GM19035 (cell line): Measurements from ENCODE around the gene PSMD14.
"Not testable (repeated sequence)": the region's sequence is repeated elsewhere in the genome, so short reads cannot be mapped to it uniquely, and the experiment has no call there.

Experiments used
- ATAC-seq: cut with Tn5 transposase; IDR thresholded peaks from one replicate; pipeline ENCODE4 v1.9.1; 2021; ENCODE audit not compliant: unreplicated experiment

PSMD14 gene

GRCh38 chr2:161335626-161336025 lies 27.4 kb downstream of the PSMD14 start:
- ATAC-seq: no peak

DNA sequence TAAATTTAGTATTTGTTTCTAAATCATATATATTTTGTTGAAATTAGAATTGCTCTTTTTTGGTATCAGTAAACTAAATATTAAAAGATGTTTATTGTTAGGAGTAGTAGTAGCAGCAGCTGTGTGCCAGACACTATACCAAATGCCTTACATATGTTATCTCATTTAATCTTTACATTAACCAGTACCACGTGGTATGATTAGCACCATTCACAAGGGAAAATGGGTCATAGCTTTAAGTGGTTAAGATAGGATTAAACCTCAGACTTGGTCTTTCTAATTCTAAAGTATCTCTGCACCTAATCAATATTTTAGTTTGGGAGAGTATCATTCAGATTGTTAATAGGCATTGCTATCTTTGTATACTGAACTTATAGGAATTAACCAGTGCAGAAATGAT lies 29.0 kb downstream of the PSMD14 start:
- ATAC-seq: no peak

- not testable (repeated sequence) for ATAC-seq
Measured at GRCh38 chr2:161339532-161339931, 31.3 kb downstream of the PSMD14 start.

DNA sequence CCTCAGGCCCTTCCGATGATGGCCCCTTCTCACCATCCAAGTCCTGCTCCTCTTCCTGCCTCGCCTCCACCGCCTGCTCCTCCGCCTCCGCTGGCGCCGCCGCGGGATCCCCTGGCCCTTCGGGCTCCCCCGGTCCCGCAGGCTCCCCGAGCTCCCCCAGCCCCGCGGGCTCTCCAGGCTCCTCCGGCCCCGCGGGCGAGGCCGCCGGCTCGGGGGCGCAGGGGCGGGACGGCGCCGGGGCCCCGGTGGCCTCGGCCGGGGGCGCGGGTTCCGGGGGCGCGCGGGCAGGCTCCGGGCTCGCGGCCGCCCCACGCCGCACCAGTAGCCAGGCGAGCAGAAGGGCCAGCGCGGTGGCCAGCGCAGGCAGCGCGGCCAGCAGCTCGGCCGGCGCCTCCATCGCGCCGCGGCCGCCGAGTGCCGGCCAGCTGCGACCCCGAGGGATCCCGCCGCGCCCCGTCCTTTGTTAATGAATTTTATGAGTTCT lies 32.7 kb downstream of the PSMD14 start:
- ATAC-seq: not testable (repeated sequence)

DNA sequence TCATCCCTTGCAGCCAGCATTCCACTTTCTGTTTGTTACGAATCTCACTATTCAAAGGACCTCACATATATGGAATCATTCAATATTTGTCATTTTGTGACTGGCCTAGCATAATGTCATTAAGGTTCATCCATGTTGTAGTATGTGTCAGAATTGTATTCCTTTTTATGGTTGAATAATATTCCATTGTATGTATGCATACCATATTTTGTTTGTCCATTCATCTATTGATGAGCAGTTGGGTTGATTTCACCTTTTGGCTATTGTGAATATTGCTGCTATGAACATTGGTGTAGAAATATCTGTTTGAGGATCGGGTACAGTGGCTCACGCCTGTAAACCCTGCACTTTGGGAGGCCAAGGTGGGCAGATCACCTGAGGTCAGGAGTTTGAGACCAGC lies 35.0 kb downstream of the PSMD14 start:
- no peak for ATAC-seq

- no peak for ATAC-seq
Measured at GRCh38 chr2:161344692-161345091, 36.5 kb downstream of the PSMD14 start.

GRCh38 chr2:161351678-161352077 lies 43.5 kb downstream of the PSMD14 start:
- no peak for ATAC-seq

DNA sequence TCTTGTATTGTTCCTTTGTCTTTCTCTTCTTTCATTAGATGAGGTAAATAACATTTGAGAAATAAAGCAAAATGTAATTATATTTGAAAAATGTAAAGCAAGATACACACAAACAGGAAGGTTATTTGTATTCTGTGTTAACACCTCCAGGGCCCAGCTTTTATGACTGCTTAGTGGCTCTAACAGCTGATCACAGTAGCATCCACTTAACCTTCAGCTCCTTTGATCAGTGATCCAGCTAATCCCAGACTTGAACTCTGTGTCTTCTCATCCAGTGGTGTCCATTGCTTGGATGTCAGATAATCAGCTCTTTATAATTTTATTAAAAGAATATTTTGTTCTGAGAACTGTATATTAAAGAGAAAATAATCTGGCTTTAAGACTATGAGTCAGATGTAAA lies 44.5 kb downstream of the PSMD14 start:
- no peak for ATAC-seq

- no peak for ATAC-seq
Measured at GRCh38 chr2:161353543-161353942, 45.3 kb downstream of the PSMD14 start.

- no peak for ATAC-seq
Measured at GRCh38 chr2:161354106-161354505, 45.9 kb downstream of the PSMD14 start.

DNA sequence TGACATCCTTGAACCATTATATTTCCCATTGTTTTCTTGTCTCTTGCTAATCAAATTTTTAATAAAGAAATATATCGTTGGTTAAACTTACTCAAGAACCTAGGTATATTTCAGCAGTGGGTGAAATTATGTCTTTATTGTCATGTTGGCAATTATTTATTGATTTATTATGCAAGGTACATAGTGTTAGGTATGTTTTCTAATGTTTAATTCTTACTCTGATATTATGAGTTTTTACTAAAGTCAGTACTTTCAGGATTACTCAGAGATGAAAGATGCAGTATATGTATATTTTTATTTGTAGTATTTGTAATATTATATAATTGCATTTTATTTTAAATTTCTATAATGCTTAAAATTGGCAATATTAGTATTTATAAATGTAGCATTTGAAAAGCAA lies 46.9 kb downstream of the PSMD14 start:
- ATAC-seq: no peak

DNA sequence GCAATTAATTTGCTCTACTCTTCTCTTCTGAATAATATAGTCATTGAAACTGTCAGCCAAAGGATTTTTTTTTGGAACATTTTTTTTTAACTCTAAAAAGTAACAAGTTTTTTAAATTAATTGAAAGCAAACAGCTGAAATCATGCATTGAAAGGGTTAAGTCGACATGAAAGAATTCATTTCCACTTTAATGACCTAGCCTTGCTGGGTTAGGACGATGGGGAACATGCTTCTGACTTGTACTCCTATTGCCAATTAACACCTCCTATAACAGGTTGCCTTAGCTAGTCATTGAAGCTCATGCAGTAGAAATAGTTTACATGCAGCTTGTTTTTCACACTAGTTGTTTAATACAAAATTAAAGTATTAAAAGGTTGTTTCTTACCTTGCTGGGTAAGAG lies 47.8 kb downstream of the PSMD14 start:
- ATAC-seq: no peak

DNA sequence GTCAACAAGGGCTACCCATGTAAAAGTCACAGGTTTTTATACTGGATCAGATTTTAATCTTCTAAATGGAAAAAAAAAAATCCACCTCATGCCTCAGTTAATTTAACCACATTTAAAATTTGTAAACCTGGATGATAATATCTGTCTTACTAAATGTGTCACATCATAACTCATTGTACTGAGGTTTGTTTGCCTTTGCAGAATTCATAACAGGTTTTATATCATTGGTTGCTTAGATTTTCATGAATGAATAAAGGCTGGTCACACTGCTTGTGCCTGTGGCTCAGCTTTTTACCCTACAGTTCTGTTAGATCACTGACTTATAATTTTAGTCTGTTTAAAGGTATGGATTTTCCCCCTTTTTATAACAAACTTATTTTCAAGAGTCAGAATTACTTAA lies 48.9 kb downstream of the PSMD14 start:
- ATAC-seq: no peak

DNA sequence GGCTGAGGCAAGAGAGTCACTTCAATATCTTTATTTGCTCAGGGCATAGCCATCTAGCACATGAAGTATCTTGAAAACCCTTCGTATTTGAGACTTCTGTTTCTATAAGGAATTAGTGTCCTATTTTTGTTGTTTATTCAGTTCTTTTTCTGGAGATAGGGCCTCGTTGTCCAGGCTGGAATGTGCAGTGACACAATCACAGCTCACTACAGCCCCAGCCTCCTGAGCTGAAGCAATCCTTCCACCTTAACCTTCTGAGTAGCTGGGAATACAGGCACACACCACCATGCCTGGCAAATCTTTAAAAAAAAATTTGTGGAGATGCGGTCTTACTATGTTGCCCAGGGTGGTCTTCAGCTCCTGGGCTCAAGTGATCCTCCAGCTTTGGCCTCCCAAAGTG lies 50.6 kb downstream of the PSMD14 start:
- ATAC-seq: no peak

- ATAC-seq: not testable (repeated sequence)
Measured at GRCh38 chr2:161360095-161360654, 52.0 kb downstream of the PSMD14 start.

DNA sequence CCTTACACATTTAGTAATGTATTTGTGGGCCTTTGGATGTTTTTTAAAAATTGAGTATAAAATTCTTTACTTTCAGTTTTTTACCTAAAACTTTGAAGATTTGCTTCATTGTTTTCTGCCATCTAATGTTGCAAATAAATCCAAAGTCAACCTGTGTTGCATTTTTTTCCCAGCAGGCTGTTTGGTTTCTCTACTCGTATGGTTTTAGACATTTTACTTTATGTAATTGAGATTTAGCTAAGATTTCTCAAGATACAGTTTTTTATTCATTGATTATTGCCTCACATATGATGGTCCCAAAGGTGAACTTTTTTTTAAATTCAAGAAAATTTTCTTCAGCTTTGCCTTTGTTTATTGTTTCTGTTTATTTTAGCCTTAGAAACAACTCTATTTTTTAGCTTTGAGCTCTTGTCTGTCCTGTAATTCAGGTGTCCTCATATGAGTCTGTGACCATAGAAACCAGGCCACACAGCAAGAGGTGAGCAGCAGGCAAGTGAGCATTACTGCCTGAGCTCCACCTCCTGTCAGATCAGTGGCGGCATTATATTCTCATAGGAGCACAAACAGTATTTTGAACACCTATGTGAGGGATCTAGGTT lies 54.4 kb downstream of the PSMD14 start:
- no peak for ATAC-seq

DNA sequence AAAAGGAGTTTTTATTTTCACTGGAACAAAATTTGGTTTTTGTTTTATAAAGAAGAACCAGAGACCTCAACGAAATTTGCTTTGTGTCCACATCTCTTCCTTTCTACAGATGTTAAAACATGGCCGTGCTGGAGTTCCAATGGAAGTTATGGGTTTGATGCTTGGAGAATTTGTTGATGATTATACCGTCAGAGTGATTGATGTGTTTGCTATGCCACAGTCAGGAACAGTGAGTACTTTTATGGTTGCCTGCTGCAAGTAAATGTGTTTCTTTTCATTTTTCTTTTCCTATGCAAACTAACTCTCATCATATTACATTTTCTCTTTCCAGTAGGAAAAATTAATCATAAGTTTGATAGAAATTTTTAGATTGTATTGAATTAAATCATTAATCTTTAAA lies 59.5 kb downstream of the PSMD14 start:
- ATAC-seq: no peak

- no peak for ATAC-seq
Measured at GRCh38 chr2:161369311-161369710, 61.1 kb downstream of the PSMD14 start.

DNA sequence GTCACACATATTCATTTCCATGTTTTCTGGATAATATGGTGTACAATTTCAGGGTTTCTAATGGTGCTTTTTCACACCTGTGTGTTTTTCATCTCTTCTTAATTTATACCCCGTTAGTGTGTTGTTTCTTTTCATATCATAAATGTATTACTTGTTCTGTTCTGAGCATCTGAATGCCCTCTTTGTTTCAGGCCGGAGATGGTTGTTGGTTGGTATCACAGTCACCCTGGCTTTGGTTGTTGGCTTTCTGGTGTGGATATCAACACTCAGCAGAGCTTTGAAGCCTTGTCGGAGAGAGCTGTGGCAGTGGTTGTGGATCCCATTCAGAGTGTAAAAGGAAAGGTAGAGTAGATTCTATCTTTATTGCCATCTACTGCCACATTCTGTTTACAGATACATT lies 62.8 kb downstream of the PSMD14 start:
- no peak for ATAC-seq

DNA sequence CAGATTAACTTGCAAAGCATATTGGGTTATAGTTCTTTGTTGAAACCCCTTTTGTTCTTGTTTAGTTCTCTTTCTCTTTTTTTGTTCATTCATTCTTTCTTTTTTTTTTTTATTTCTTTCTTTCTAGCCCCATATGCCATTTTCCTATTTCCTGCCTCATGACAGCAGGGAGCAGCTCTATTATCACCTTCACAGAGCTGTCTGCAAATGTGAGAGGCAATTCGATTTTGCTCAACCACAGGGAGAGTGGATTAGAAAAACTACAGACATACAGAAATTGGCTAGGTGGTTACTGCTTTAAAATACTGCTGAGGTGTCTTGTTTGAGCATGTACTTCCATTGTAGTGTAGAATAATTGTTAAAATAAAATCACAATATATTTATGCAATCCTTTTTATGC lies 63.6 kb downstream of the PSMD14 start:
- ATAC-seq: no peak

DNA sequence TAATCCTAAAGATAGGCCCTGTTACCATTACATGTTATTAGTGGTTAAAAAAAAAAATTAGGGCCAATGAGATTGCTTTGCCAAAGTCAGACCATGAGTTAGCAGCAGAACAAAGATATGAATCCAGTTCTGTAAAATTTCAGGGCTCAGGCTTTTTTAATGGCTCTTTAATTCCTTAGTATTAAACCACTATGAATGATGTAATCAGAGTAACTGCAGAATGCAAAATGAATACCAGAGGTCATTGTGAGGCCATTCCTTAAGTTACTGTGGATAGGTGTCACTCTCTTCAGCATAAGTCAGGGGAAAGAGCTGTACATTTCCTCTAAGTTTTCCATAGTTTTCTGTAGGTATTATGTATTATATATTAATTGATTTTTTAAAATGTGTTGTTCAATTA lies 65.7 kb downstream of the PSMD14 start:
- no peak for ATAC-seq

DNA sequence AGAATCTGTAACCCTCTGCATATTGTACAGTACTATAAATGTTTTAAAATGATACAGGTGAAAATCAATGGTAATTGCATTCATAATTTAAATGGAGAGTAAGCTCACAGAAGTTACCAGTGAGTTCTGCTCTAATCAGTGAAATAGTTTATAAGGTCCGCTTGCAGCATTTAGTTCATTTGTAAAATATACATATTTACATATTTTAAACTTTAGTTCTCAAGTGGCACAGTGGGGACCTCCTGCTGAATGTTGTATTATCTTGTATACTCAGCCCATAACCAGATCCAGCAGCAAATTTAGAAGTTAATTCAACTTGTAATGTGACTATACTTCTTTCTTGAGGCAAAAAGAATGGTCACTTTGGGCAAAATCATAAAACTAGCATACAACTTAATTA lies 66.2 kb downstream of the PSMD14 start:
- ATAC-seq: no peak

DNA sequence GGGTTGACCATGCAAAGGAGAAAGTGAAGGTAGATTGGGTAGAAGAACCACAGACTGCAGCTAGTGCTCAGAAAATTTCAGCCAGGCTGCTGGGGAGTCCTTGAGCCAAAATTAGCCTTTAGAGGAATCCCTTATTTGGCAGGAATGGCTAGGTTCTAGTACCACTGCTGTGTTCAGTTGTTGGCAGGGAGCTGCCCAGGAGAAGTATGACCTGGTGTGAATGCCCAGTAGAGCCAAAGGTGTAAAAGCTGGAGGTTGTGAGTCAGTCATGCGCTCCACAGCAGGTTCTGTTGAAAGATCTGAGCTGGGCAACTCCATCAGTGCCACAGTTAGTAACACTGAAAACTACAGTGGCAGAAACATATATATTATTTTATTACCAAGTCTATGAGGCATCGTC lies 71.5 kb downstream of the PSMD14 start:
- ATAC-seq: no peak
